T-helper 1 cell (primary cell): ENCODE measurements around the gene SOX1.

Experiments
- DNase-seq, 5 donors: peaks; one replicate each; pipeline ENCODE4 v3.0.0-alpha.2; 2012 to 2020
- total RNA-seq, 4 donors: gene quantifications; one replicate each; lab custom pipeline; 2026; lab: John Stamatoyannopoulos, UW

The SOX1 gene
- 0 to 0.12 (median 0) reads per million in 4 donors for total RNA-seq

DNA sequence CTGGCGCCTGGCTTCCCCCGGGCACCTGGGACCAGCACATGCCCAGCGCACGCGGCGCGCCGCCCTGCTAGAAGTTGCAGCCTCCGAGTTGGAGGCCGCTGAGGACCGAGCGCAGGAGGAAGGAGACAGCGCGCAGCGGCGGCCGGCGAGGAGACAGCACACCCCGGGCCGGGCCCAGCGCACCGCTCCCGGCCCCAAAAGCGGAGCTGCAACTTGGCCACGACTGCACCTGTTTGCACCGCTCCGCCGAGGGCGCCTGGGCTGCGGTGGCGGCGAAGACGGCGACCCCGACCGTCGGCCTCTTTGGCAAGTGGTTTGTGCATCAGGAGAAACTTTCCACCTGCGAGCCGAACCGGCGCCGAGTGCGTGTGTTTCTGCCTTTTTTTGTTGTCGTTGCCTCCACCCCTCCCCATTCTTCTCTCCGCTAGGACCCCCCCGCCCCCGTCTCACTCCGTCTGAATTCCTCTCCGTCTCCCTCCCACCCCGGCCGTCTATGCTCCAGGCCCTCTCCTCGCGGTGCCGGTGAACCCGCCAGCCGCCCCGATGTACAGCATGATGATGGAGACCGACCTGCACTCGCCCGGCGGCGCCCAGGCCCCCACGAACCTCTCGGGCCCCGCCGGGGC lies at the start of gene SOX1:
SOX1 (plus strand) TSS at position 34 of the 626 bp plus-strand sequence; CDS start at position 544, 510 bp downstream.
- DNase-seq = no peak

DNA sequence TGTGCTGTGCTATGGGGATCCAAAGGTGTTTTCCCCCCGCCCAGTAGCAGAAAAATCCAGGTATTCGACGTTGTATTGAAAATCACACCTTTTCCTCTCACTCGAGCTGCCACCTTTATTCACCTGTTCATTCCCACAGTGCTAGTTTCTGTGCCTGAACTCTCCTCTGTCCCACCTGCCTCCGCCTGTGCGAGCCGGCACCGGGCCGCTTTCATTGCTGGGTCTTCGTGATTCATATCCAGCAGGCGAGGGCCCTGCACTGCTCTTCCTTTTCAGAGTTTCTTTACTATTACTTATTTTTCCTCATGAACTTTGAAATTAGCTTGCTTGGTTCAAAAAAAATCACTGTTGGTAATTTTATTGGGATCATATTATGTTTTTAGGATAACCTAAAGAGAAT lies 42.4 kb upstream of the SOX1 start:
- no peak for DNase-seq

GRCh38 chr13:112027250-112027649 lies 39.7 kb upstream of the SOX1 start:
- DNase-seq = no peak

DNA sequence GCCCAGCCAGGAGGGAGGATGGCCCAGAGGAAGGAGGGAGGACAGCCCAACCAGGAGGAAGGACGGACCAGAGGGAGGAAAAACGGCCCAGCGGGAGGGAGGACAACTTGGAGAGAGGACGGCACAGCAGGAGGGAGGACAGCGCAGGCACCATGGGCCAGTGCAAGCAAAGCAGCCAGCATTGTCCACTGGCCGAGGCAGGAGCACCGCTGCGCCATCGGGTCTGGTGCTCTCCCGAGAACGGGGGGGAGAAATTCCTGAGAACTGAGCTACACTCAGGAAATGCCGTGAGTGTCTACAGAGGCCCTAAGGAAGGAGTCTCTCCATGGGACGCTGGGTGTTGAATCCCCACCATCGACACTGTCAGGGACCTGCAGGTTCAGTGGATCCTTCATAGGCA lies 38.5 kb upstream of the SOX1 start:
- no peak for DNase-seq

- DNase-seq = no peak
These were observed 37.8 kb upstream of the SOX1 start for GRCh38 chr13:112029143-112029542.

DNA sequence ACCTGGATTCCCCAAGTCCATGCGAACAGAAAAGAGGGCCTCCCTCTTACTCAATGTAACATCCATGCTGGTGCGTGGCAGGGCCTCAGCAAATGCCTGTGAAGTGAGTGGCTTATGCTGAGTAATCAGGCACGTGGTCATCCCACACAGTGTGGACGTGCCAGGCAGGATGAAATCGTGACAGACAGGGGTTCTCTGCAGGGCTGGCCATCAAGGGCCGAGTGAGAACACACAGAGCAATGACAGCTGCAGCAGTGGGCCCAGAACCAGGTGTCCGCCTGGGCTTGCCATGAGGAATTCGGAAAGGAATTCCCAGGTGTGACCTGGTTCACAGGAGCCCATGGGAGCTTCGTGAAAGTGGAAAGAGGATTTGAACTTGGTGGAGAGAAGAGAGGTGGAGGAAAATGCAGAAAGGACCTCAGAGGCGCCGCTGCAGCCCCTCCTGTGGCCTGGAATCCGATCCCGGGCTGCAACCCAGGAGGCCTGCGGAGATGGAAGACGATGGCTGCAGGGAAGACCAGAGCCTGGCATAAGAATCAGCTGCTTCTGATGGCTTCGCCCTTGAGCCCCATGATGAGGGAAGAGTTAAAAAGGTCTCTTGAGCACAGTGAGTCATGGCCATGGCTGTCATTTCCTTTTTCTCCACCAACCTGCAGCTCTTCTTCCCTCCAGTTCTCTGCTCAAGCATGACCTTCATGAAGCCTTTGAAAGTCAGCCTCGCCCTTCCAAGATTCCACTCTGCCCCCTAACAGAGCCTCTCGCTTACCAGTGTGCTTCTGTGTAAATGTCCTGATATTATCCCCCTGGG lies 34.6 kb upstream of the SOX1 start:
- no peak for DNase-seq

DNA sequence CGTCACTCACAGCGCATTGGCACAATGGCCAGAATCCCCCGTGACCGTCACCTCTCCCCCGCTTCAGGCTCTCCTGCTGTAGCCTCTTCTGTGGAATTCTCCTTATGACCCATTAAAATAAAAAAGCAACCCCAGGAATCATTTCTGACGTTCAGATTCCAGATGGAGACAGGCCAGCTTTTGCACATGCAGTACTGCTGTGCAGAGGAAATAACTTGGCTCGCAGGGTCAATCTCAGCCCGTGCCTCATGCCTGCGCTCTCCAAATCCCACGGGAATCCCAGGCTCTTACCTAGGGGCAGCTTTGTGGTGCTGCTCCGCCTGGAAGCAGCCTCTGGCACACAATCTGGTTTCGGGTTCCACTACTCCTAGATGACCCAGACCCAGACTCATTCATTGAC lies 32.7 kb upstream of the SOX1 start:
- no peak for DNase-seq

DNA sequence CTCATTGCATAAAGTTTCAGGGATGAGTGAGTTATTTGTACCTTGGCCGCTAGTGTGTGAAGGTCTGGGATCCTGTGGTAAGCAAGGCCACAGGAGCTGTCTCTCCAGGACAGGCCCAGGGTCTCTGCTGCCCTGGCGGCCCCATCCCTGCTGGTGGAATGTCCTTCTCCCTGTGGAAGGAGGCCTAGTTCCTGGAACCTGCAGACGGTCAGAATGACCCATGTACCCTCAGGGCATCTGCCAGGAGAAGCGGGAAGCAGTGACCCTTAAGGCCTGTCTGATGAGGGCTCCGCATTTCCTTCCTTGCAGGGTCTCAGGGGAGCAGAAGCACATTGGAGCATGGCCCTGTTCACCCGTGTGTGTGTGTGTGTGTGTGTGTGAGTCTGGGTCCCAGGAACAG lies 32.1 kb upstream of the SOX1 start:
- no peak for DNase-seq

GRCh38 chr13:112042496-112042895 lies 24.5 kb upstream of the SOX1 start:
- DNase-seq = no peak

- DNase-seq = no peak
These were observed 14.7 kb upstream of the SOX1 start for GRCh38 chr13:112052213-112052612.

GRCh38 chr13:112053167-112053743 lies 13.7 kb upstream of the SOX1 start:
- no peak for DNase-seq

DNA sequence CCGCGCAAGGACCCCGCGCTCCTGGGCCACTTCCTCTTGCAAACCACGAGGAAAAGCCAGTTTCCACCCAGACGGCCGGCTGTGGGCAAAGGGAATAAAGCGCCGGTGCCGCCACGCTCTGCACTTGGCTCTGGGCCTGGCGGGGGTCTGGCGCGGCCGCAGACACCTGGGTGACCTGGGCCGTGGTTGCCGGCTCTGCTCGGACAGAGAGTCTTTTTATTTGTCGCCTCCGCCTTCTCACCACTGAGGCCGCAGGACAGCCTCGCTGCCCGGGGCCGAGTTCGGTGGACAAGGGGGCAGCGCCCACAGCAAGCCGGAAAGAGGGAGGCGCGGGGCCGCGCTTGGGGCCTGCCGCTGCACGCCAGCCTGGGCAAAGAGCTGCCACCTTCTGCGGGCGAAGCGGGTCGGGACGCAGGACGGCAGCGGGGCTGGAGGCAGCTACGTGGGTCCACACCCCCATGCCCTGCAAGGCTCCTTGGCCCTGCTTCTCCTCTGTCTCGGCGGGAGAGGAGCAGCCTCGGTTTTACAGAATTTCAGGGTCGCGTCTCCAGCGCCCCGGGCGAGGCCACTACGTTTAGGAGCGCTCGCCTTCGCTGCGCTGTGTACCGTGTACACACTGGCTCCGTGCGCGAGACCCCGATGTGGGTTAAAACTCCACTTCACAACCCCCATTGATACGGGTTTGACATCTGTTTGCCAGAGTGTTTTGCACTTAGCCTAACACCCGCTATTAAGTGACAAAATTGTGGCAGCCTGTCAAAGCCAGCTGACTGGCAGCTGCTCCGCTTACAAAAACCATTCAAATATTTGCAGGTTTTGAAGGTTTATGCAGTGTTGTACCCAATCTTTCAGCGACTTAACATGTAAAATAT lies 13.0 kb upstream of the SOX1 start:
- DNase-seq = no peak

GRCh38 chr13:112054616-112055015 lies 12.3 kb upstream of the SOX1 start:
- no peak for DNase-seq

- no peak for DNase-seq
These were observed 11.7 kb upstream of the SOX1 start for GRCh38 chr13:112055036-112055914.

GRCh38 chr13:112055915-112056269 lies 11.1 kb upstream of the SOX1 start:
- no peak for DNase-seq

GRCh38 chr13:112056284-112056727 lies 10.6 kb upstream of the SOX1 start:
- no peak for DNase-seq

DNA sequence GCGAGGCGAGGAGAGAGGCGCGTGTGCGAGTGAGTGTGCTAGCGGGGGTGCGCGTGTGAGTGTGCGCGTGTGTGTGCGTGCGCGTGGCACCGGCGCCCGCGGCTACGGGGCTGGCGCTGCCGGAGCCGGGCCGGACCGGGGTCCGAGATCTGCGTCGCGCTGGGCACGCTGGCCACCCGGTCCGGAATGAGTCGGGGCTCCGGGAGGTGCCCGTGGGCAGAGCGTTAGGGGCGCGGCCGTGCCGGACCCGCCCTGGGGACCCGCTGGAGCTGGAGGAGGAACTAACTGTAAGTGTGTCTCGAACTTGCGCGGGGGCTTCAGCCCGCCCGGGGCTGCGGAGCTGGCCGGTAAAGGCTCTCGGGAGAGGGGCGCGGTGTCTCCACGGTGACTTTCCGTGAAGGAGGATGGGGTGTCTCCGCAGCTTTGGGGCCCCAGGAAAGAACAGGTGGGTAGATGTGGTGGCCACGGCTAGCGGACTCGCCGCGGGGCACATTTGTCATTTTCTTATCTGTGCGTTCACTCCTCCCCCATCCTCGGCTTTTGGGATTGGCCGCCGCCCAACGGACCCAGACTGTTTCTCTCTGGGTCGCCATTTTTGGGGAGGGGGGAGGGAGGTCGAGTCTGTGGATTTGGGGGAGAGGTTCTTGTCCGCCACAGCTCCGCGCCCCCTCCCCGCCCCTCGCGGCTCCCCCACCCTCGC lies 10.1 kb upstream of the SOX1 start:
- no peak for DNase-seq

DNA sequence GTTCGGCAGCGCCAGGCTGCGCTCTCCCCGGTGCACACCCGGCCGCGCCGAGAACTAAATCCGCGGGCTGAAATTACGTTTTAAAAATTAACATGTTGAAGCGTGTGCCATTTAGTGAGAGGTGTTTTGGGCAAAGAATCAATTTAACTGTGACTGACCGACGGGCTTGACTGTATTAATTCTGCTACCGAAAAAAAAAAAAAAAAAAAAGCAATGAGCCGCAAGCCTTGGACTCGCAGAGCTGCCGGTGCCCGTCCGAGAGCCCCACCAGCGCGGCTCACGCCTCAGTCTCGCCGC lies 9.6 kb upstream of the SOX1 start:
- DNase-seq = no peak

DNA sequence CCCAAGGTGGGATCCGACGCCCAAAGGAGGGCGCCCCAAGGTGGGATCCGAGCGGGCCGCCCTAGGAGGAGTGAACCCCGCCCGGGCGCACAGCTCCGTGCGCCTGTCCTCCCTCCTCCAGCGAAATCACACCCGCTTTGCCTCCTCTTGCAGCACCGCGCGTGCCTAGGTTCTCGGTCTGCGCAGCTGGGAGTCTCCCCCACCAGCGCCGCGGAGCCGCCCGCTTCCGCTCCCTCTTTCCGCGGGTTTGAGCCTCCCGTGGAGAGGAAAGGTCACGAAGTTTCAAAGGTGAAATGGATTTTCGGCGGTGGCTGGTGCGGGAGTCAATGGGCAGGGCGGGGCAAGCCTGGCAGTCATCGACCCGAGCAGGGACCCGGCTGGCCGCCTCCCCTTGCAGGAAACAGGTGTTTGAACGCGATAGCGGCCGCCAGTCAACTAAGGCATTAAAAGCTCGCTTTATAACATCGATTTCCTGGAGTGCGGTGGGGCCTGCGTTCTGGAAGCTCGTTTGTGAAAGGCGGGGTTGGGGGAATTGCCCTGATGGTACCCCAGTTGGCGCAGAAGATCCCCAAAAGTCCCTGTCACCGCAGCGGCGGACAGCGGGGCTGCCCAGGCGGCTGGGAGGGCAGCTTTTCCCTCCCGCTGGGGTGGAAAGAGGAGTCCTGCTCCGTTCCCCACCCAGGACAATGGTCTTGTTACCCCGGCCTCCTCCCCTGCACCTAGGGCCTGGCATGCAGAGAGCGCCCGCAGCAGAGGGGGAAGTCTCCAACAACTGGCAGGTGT lies 9.0 kb upstream of the SOX1 start:
- DNase-seq = no peak

- no peak for DNase-seq
These were observed 8.5 kb upstream of the SOX1 start for GRCh38 chr13:112058519-112058873.

DNA sequence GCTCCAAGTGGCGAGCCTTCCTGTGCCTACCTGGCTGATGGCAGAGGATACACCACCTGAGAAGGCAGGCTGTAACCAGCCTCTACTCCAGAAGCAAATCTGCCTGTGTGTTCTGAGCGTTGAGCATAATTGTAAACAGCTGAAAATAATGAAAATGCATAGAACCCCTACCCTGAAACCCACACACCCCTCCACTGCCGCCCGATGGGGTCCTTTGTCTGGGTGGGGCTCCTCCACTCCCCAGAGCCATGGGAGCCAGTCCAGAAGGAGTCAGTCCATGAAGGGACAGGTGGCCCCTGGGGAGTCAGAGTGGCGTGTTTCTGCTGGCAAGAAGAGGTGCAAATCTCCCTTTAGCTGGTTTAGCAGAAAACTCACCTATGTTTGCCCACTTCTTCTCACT lies 8.0 kb upstream of the SOX1 start:
- DNase-seq = no peak
